Fibroblast of mammary gland (primary cell): ENCODE measurements around the gene C11orf86.
A peak's percentile ranks its signal among the peaks of the same experiment; 100 is the strongest.

Experiments
- DNase-seq: peaks from one replicate; pipeline ENCODE4 v3.0.0-alpha.2; 2010; ENCODE audit warnings: low read depth
- H3K4me3 ChIP-seq: 2 replicates; pipeline ENCODE4 v1.5.1; 2011; ENCODE audit warnings: low read depth, mild to moderate bottlenecking, low read length, moderate library complexity; ENCODE audit not compliant: control insufficient read depth
- CTCF ChIP-seq: conservative IDR thresholded peaks from 2 replicates; pipeline ENCODE4 v1.5.1; 2011; ENCODE audit warnings: low read depth, low read length, inconsistent platforms; ENCODE audit not compliant: control insufficient read depth, insufficient read depth

The C11orf86 gene

GRCh38 chr11:67013511-67014045 is 38.5 kb downstream of the C11orf86 start:
- no peak for TF ChIP-seq CTCF
- no peak for DNase-seq
- H3K4me3 ChIP-seq, result no peak overlapping the region

DNA sequence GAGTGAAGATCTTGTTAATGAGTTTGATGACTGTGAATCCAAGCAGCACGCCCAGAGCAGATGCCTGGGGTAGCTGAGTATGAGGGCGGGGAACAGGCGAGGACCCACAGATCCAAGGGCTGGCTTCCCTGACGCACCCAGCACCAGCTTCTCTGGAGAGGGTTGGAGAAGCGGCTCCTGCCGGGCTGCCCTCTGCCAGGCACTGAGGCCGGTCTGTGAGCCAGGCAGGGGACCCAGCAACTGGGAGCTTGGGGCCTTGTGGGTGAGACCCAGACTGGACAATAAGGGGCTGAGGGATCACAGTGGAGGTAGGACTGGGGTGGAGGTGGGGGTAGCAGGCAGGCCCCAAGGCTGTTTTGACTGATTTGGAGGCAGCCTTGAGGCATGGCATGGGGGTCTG is 39.2 kb downstream of the C11orf86 start:
- no peak for DNase-seq
- TF ChIP-seq CTCF, result no peak
- H3K4me3 ChIP-seq, result no peak overlapping the region

DNA sequence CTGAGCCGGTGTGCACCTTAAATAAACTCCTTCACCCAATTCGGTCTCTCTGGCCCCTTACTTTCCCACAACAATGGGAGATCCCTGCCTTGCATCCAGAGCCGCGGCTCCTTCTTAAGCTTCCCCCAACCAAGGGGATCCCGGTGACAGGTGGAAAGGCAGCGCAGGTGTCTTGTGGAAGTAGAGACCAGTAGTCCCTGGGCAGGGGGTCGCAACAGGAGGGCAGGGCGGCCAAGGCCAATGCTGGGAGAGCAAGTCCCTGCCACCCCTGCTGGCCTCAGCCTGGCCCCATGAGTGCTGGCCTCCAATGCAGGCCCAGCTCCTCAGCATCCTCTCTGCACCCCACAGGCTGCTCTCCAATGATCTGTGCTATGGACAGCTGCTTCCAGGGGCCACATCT is 39.9 kb downstream of the C11orf86 start:
- no peak overlapping the region for H3K4me3 ChIP-seq
- DNase-seq, result no peak
- TF ChIP-seq CTCF, result no peak

DNA sequence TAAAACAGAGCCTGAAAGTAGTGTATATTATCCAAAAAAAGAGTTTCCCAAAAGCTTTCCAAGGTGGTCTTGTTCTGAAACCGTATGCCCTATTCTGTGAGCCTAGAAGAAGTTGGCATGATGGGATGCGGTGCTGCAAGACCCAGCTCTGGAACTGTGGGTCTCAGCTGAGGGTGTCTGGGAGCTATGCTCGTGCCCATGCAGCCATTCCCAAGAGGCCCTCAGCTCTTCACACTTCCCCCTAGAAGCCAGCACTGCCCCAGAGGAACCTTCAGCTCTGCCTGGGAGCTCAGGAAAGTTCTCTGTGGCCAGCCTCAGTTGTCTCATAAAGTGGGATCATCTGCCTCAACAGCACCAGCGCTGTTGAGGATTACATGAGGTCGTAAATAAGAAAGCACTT is 41.4 kb downstream of the C11orf86 start:
- no peak for TF ChIP-seq CTCF
- DNase-seq, result no peak
- no peak overlapping the region for H3K4me3 ChIP-seq

DNA sequence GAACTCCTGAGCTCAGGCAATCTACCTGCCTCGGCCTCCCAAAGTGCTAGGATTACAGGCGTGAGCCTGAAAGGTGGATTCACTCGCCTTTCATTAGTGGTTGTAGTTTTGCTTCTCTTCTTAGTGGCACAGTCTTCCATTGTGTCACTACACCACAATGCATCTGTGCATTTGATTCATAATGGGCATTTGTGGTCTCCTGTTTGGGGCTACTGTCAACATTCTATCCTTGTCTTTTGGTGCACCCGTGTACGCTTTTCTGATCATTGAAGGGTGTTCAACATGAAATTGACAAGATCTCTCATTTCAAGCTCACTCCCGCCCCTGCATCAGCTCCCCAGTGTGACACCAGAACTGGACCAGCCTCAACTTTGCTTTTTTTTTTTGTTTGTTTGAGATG is 45.8 kb downstream of the C11orf86 start:
- no peak for DNase-seq
- no peak for TF ChIP-seq CTCF

GRCh38 chr11:67022341-67022933 is 47.3 kb downstream of the C11orf86 start:
- TF ChIP-seq CTCF, result no peak
- DNase-seq, result peak; percentile 67
- H3K4me3 ChIP-seq, result no peak overlapping the region

More for the DNA sequence above, 45.8 kb downstream of the C11orf86 start:
- H3K4me3 ChIP-seq, result no peak overlapping the region
